ENCODE results near the gene TALDO1. TPM values are rescaled to one million over a fixed set of nuclear protein-coding genes. Genes with fewer than 3 reads are reported as not detected.

TALDO1 gene
- total RNA-seq, 4 donors from 2014 or later = 203 to 323 (median 241) TPM

DNA sequence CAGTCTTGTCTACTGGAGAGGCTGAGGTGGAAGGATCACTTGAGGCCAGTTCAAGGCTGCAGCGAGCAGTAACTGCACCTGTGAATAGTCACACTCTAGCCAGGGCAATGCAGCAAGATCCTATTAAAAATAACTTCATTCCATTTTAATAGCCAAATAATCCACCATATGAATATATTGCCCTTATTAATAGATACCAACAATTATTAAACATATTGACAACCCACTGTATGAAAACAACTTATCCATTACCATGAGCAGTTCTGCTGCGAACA lies 19.6 kb downstream of the TALDO1 start:
- H3K27ac ChIP-seq = no peak overlapping the region
- WGBS, 2 donors = 90 to 95% methylated on average over 2 of the region's 2 CpGs
- TF ChIP-seq, protein P1, sequence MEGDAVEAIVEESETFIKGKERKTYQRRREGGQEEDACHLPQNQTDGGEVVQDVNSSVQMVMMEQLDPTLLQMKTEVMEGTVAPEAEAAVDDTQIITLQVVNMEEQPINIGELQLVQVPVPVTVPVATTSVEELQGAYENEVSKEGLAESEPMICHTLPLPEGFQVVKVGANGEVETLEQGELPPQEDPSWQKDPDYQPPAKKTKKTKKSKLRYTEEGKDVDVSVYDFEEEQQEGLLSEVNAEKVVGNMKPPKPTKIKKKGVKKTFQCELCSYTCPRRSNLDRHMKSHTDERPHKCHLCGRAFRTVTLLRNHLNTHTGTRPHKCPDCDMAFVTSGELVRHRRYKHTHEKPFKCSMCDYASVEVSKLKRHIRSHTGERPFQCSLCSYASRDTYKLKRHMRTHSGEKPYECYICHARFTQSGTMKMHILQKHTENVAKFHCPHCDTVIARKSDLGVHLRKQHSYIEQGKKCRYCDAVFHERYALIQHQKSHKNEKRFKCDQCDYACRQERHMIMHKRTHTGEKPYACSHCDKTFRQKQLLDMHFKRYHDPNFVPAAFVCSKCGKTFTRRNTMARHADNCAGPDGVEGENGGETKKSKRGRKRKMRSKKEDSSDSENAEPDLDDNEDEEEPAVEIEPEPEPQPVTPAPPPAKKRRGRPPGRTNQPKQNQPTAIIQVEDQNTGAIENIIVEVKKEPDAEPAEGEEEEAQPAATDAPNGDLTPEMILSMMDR (IDR thresholded peaks at IDR 0.05) = no peak
- TF ChIP-seq EP300 (IDR thresholded peaks at IDR 0.05) (no peak), POLR2A (IDR thresholded peaks at IDR 0.05) (no peak)
- no peaks in the 10 kb centered on the region for H3K9me3 ChIP-seq
- no peaks in the 10 kb centered on the region for H3K27me3 ChIP-seq
- no peak for DNase-seq (ENCODE audit: low spot score in 2 of 2)
- no peak overlapping the region for H3K4me3 ChIP-seq
- H3K4me1 ChIP-seq = peaks cover 0 to 20% (median 8%) of the 10 kb centered on the region in 4 donors
- H3K36me3 ChIP-seq = peaks cover 3 to 98% (median 11%) of the 10 kb centered on the region in 3 donors

DNA sequence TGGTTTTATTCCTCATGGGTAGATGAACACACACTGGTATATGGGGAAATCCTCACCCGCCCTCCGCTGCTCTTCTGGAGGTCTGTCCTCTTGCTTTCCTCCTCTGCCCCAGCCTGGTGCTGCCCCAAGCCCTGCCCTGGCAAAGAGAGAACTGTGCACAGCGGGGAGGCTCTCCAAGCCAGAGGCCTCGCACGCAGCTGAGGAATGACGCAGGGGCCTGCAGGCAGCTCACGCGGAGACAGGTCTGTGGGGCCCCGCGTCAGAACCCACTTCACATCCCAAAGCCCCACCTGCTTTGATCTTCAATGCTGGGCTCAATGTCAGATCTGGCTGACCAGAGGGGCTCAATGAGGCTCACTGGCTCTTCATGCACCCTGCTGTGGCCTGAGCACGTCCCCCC lies 20.0 kb downstream of the TALDO1 start:
- H3K27me3 ChIP-seq = no peaks in the 10 kb centered on the region
- H3K4me3 ChIP-seq = no peak overlapping the region
- H3K4me1 ChIP-seq = peaks cover 0 to 20% (median 7%) of the 10 kb centered on the region in 4 donors
- TF ChIP-seq EP300 (IDR thresholded peaks at IDR 0.05) (no peak), POLR2A (IDR thresholded peaks at IDR 0.05) (no peak)
- TF ChIP-seq, protein P1 (IDR thresholded peaks at IDR 0.05) = no peak
- H3K27ac ChIP-seq = no peak overlapping the region
- no peak for DNase-seq (ENCODE audit: low spot score in 2 of 2)
- H3K36me3 ChIP-seq = peaks cover 3 to 98% (median 11%) of the 10 kb centered on the region in 3 donors
- 88 to 94% methylated on average over 11 of the region's 11 CpGs for WGBS, 2 donors
- H3K9me3 ChIP-seq = no peaks in the 10 kb centered on the region

DNA sequence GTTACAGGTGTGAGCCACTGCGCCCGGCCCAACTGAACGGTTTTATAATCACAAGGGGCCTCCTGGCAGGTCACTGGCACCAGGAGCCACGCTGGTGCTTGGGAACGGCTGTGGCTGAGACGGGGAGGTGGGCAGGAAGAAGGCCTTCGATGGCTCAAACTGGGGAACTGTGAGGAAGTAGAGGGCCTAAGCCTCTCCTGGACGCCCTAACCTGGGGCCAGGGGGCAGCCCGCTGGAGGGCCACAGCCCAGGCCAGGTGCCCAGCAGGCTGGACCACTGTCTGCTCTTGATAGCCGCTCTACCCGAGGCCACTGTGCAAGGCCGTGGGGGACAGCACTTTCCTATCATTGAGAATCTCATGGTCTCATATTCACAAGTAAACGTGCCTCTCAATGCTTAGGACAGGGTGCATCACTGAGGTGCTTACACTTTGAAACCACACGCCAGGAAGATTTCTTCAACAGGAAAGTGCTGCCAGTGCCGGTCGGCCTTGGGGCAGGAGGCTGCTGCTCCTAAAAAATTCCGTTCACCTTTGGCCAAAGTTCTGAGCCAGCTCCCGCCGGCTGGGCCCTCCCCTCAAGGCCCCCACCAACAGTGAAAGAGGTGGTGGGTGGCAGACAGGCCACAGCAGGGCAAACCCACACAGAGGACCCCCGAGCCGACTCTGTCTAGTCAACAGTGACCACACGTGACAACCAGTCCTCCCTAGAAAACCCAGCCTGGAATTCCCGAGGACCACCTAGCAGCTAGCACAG lies 22.8 kb downstream of the TALDO1 start:
- Histone ChIP-seq H3K27ac (peak overlapping the region in 2 of 4 donors; percentile 80 to 89), H3K4me3 (no peak overlapping the region), H3K4me1 (peaks cover 0 to 41% (median 14%) of the 10 kb centered on the region in 4 donors), H3K36me3 (peaks cover 0 to 82% (median 5%) of the 10 kb centered on the region in 3 donors), H3K9me3 (no peaks in the 10 kb centered on the region), H3K27me3 (no peaks in the 10 kb centered on the region)
- 86 to 93% methylated on average over 19 to 23 of the region's 23 CpGs for WGBS, 2 donors
- no peak for DNase-seq (ENCODE audit: low spot score in 2 of 2)
- no peak for TF ChIP-seq POLR2A (IDR thresholded peaks at IDR 0.05)

DNA sequence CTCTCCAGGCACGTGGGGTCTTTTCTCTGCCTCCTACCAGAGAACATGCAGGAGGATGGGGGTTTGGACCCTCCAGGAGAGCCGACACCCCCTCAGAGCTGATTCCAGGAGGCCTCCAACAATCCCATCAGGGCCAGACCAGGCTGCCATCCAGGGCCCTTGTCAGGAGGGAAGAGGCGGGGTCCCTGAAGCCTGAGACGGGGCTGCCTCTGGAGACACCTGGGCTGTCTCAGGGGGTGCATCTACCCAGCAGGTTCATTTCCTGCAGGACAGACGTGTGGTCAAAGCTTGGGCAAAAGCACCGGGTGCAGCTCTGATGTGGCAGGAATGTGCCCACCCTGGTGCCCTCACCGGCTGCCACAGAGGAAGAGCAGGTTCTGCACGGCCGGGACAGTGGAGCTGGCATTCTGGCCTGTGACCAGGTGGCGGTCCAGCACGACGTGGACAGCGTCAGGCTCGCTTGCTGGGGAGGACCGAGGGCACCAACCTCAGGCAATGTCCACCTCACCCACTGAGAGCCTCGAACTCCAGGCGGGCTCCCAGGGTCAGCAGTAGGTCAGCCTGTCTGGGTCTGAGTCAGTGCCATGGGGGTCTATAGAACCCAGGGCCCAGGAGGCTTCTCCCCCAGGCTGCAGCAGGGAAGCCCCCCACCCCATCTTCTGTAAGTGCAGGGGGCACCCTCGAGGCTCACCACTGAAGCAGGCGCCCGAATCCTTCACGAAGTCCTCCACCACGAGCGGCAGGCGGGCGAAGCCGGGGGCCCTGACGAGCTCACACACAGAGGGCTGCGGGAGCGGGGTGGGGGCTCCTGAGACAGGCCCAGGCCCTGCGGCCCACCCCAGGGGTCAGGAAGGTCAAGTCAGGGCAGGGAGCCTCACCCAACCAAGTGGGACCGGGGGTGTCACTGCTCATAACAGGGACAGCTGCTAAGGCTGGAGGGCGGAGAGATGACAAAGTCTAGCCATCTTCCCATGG lies 23.7 kb downstream of the TALDO1 start:
- peak overlapping the region in 2 of 4 donors; percentile 80 to 89 for H3K27ac ChIP-seq
- no peak for DNase-seq (ENCODE audit: low spot score in 2 of 2)
- H3K9me3 ChIP-seq = no peaks in the 10 kb centered on the region
- TF ChIP-seq POLR2A (IDR thresholded peaks at IDR 0.05) (no peak), EP300 (IDR thresholded peaks at IDR 0.05) (no peak)
- 85 to 86% methylated on average over 21 to 32 of the region's 32 CpGs for WGBS, 2 donors
- H3K27me3 ChIP-seq = no peaks in the 10 kb centered on the region
- H3K4me3 ChIP-seq = no peak overlapping the region
- peaks cover 0 to 50% (median 21%) of the 10 kb centered on the region in 4 donors for H3K4me1 ChIP-seq
- peaks cover 0 to 73% (median 4%) of the 10 kb centered on the region in 3 donors for H3K36me3 ChIP-seq

DNA sequence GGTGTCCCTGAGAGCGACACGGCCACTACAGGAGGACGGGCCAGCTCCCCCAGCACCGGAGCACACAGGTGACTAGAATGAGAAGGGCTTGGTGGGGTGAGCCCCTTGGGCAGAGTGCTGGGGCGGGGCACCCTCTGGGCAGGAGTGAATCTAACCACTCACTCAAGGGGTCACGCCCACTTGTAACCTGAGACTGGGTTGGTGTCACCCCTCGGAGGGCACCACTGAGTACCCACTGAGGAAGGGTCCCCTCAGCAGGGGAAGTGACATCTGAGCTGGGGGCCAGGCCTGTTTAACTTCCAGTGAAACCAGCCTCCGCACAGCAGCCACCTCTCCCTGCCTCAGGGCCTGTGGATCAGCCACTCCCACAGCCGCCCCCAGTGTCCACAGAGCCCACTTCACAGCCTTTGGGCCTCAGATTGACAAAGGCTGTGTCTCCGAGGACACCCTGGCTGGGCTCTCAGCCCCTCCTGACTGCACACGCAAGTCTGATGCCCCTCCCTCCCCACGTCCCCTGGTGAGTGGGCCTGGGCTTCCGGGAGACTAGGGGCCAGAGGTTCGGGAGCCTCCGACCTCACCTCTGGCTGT lies 24.4 kb downstream of the TALDO1 start:
- TF ChIP-seq EP300 (IDR thresholded peaks at IDR 0.05) (no peak), POLR2A (IDR thresholded peaks at IDR 0.05) (no peak)
- TF ChIP-seq, protein P1 (IDR thresholded peaks at IDR 0.05) = no peak
- DNase-seq (ENCODE audit: low spot score in 2 of 2) = no peak
- Histone ChIP-seq H3K27me3 (no peaks in the 10 kb centered on the region), H3K36me3 (peaks cover 0 to 65% (median 4%) of the 10 kb centered on the region in 3 donors), H3K4me3 (no peak overlapping the region), H3K4me1 (peaks cover 0 to 58% (median 29%) of the 10 kb centered on the region in 4 donors), H3K9me3 (no peaks in the 10 kb centered on the region), H3K27ac (peak overlapping the region; percentile 34 to 89 (median 72))
- WGBS, 2 donors = 78 to 87% methylated on average over 9 to 12 of the region's 15 CpGs
